C4-2B (cell line): ENCODE data around the gene FUBP3.

Source experiments
- H3K27ac ChIP-seq: fragments of 450-650 bp; 2 replicates; pipeline ENCODE4 v1.5.1; 2017
- ZFX ChIP-seq: fragments of 450-650 bp; IDR thresholded peaks from 2 replicates; pipeline ENCODE4 v1.6.1; 2017
- TF ChIP-seq, protein P1 (sequence below): fragments of 450-650 bp; conservative IDR thresholded peaks from 2 replicates; pipeline ENCODE4 v1.5.1; 2017; ENCODE audit warnings: mild to moderate bottlenecking

Gene FUBP3

DNA sequence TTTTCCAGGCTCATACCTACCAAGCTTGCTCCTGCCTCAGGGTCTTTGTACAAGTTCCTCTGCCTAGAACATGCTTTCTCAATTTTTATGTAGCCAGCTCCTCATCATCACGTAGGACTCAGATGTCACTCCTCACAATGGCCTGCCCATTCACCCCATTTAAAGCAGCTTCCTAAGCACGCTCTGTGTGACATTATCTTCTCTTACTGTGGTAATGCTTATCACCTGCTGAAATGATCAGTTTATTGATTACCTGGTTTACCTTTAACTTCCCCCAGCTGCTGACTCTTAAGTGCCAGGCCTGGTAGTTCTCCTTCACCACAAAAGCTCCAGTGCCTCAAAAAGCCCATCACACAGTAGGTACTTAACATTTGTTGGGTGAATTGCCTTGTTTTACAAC lies 13.6 kb downstream of the FUBP3 start:
- TF ChIP-seq, protein P1, sequence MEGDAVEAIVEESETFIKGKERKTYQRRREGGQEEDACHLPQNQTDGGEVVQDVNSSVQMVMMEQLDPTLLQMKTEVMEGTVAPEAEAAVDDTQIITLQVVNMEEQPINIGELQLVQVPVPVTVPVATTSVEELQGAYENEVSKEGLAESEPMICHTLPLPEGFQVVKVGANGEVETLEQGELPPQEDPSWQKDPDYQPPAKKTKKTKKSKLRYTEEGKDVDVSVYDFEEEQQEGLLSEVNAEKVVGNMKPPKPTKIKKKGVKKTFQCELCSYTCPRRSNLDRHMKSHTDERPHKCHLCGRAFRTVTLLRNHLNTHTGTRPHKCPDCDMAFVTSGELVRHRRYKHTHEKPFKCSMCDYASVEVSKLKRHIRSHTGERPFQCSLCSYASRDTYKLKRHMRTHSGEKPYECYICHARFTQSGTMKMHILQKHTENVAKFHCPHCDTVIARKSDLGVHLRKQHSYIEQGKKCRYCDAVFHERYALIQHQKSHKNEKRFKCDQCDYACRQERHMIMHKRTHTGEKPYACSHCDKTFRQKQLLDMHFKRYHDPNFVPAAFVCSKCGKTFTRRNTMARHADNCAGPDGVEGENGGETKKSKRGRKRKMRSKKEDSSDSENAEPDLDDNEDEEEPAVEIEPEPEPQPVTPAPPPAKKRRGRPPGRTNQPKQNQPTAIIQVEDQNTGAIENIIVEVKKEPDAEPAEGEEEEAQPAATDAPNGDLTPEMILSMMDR, result no peak
- no peak for TF ChIP-seq ZFX
- H3K27ac ChIP-seq, result no peak overlapping the region

- no peak overlapping the region for H3K27ac ChIP-seq
- no peak for TF ChIP-seq ZFX
- TF ChIP-seq, protein P1, result no peak
Observed at GRCh38 chr9:130597228-130597627, 17.9 kb downstream of the FUBP3 start.

- no peak for TF ChIP-seq ZFX
- TF ChIP-seq, protein P1, result no peak
- H3K27ac ChIP-seq, result no peak overlapping the region
Observed at GRCh38 chr9:130598188-130598587, 18.8 kb downstream of the FUBP3 start.

DNA sequence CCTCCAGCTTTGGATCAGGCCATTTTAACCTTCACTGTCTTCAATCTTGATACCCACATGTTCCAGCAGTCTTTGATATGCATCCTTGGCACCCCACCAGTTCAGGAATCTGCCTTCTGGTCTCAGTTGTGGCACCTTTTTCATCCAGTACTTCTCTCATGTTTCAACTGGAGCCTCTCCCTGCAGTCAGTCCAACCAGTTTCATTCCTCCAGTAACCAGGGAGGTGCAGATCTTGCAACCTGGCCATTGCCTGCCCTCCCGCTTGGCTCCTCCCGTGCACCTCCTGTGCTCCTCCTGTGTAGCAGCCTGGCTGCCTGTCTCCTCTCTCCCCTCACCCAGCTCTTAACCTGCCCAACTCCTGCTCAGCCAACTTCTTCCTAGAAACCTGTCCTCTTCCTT lies 20.2 kb downstream of the FUBP3 start:
- no peak for TF ChIP-seq ZFX
- TF ChIP-seq, protein P1, result no peak
- H3K27ac ChIP-seq, result no peak overlapping the region

- no peak overlapping the region for H3K27ac ChIP-seq
- TF ChIP-seq, protein P1, result no peak
- no peak for TF ChIP-seq ZFX
Observed at GRCh38 chr9:130601100-130601499, 21.7 kb downstream of the FUBP3 start.

GRCh38 chr9:130604295-130604694 lies 24.9 kb downstream of the FUBP3 start:
- H3K27ac ChIP-seq, result no peak overlapping the region
- TF ChIP-seq ZFX, result no peak
- TF ChIP-seq, protein P1, result no peak

DNA sequence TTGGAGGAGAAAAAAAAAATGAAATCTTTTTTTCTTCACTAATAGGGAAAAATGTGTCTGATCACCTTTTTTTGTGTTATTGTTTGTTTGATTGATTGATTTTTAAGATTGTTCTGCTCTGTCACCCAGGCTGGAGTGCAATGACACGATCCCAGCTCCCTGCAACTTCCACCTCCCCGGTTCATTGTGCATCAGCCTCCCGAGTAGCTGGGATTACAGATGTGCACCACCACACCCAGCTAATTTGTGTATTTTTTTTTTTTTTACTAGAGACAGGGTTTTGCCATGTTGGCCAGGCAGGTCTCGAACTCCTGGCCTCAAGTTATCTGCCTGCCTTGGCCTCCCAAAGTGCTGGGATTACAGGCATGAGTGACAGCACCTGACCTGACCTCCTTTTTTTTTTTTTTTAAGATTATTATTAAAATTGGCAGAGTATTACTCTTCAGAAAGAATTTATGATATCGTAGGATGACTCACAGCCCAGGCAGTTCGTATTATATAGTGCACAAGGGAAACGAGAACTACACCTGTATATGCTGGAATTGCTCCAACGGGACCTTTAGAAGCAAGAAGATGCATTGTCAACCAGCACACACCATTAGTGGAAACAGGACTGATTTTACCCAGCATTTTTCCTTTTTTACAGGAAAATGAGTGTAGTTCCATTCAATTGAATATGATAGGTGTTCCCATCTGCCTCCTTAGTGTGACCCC lies 27.7 kb downstream of the FUBP3 start:
- TF ChIP-seq, protein P1, result no peak
- no peak for TF ChIP-seq ZFX
- H3K27ac ChIP-seq, result no peak overlapping the region
